Stimulated activated CD8-positive, alpha-beta memory T cell treated with anti-CD3 and anti-CD28 coated beads, Interleukin-15, amount 100 ng/mL, for 4 hours (primary cell): ENCODE data around the gene MVB12B.

Experiments
- DNase-seq, 2 donors: peaks; one replicate each; pipeline ENCODE4 v3.0.0-alpha.2; 2020; ENCODE audit warnings: low read depth in 2 of 2

MVB12B gene

GRCh38 chr9:126429190-126429589 lies 102.6 kb downstream of the MVB12B start:
- DNase-seq: no peak

- no peak for DNase-seq
Measured at GRCh38 chr9:126430124-126430523, 103.5 kb downstream of the MVB12B start.

- DNase-seq: no peak
Measured at GRCh38 chr9:126431077-126431742, 104.6 kb downstream of the MVB12B start.

- DNase-seq: no peak
Measured at GRCh38 chr9:126432659-126433058, 106.0 kb downstream of the MVB12B start.

GRCh38 chr9:126435105-126435504 lies 108.5 kb downstream of the MVB12B start:
- DNase-seq: no peak

- no peak for DNase-seq
Measured at GRCh38 chr9:126435626-126436025, 109.0 kb downstream of the MVB12B start.

GRCh38 chr9:126436545-126437267 lies 110.1 kb downstream of the MVB12B start:
- DNase-seq: no peak

- DNase-seq: no peak
Measured at GRCh38 chr9:126437268-126437666, 110.6 kb downstream of the MVB12B start.

- DNase-seq: no peak
Measured at GRCh38 chr9:126437701-126438100, 111.1 kb downstream of the MVB12B start.

GRCh38 chr9:126438741-126439401 lies 112.2 kb downstream of the MVB12B start:
- DNase-seq: no peak

GRCh38 chr9:126439402-126439765 lies 112.8 kb downstream of the MVB12B start:
- no peak for DNase-seq

GRCh38 chr9:126439883-126440653 lies 113.4 kb downstream of the MVB12B start:
- no peak for DNase-seq

- DNase-seq: no peak
Measured at GRCh38 chr9:126440940-126441339, 114.3 kb downstream of the MVB12B start.

GRCh38 chr9:126442636-126443035 lies 116.0 kb downstream of the MVB12B start:
- no peak for DNase-seq

GRCh38 chr9:126443144-126443543 lies 116.5 kb downstream of the MVB12B start:
- no peak for DNase-seq

GRCh38 chr9:126448136-126448535 lies 121.5 kb downstream of the MVB12B start:
- no peak for DNase-seq

- no peak for DNase-seq
Measured at GRCh38 chr9:126448865-126449577, 122.4 kb downstream of the MVB12B start.

- DNase-seq: no peak
Measured at GRCh38 chr9:126449725-126450667, 123.4 kb downstream of the MVB12B start.

GRCh38 chr9:126450668-126451205 lies 124.1 kb downstream of the MVB12B start:
- no peak for DNase-seq

GRCh38 chr9:126451316-126451885 lies 124.8 kb downstream of the MVB12B start:
- DNase-seq: no peak
